Upper lobe of left lung (tissue), 6 donors: ENCODE results near the gene NADK2. TPM values are rescaled to one million over a fixed set of nuclear protein-coding genes. Genes with fewer than 3 reads are reported as not detected.

ENCODE experiments used
- ATAC-seq, 2 donors: fragments of 200-7000 bp; cut with Tn5 transposase; one replicate each; pipeline ENCODE4 v1.9.1; 2022; ENCODE audit warnings: mild to moderate bottlenecking in 2 of 2, moderate library complexity in 2 of 2; ENCODE audit not compliant: low FRiP score in 2 of 2
- DNase-seq, 2 donors: peaks; one replicate each; pipeline ENCODE4 v3.0.0-alpha.2; 2019 to 2020
- H3K27ac ChIP-seq, 4 donors: fragments of 200-600 bp; sonication (generic); one replicate each; pipeline ENCODE4 v1.5.1; 2016 to 2019
- H3K27me3 ChIP-seq, 4 donors: fragments of 200-600 bp; sonication (generic); one replicate each; pipeline ENCODE4 v1.5.1; 2017 to 2019
- H3K36me3 ChIP-seq, 4 donors: fragments of 200-600 bp; sonication (generic); one replicate each; pipeline ENCODE4 v1.5.1; 2016 to 2019
- H3K4me1 ChIP-seq, 4 donors: fragments of 200-600 bp; sonication (generic); one replicate each; pipeline ENCODE4 v1.5.1; 2018 to 2019
- H3K4me3 ChIP-seq, 4 donors: fragments of 200-600 bp; sonication (generic); one replicate each; pipeline ENCODE4 v1.5.1; 2017 to 2019; ENCODE audit warnings: mild to moderate bottlenecking in 2 of 4, moderate library complexity in 1 of 4
- H3K9me3 ChIP-seq, 4 donors: fragments of 200-600 bp; sonication (generic); one replicate each; pipeline ENCODE4 v1.5.1; 2018 to 2019
- CTCF ChIP-seq, 6 experiments: fragments of 450-650 bp in 4 of 6; fragments of 200-600 bp in 2 of 6; sonication (generic) in 2 of 6; IDR thresholded peaks; one replicate each; pipeline ENCODE4 v1.5.1; 2016 to 2019; ENCODE audit warnings: antibody characterized with exemption in 6 of 6
- EP300 ChIP-seq, 4 donors: sonication (generic); formaldehyde crosslinking; IDR thresholded peaks; one replicate each; pipeline ENCODE4 v1.5.1; 2017; ENCODE audit warnings: antibody characterized with exemption in 4 of 4, control low read depth in 2 of 4
- POLR2A ChIP-seq, 4 donors: fragments of 450-650 bp; IDR thresholded peaks; one replicate each; pipeline ENCODE4 v1.5.1; 2016 to 2017; ENCODE audit warnings: antibody characterized with exemption in 4 of 4, mild to moderate bottlenecking in 2 of 4
- POLR2AphosphoS5 ChIP-seq, 2 donors: sonication (generic); formaldehyde crosslinking; IDR thresholded peaks; one replicate each; pipeline ENCODE4 v1.5.1; 2017; ENCODE audit warnings: antibody characterized with exemption in 2 of 2
- WGBS, 2 donors: methylation state at CpG; one replicate each; pipeline ENCODE4 v1.1.5; 2017 to 2018; 5-methylcytosine and 5-hydroxymethylcytosine counted together
- total RNA-seq, 6 donors: library from RNA; depleted of rRNA in 4 of 6; stranded (reverse); fragments of >200 nt in 4 of 6; gene quantifications; one replicate each; pipeline versions ENCODE4 v1.1.0 to v1.2.1, GENCODE V29; 2016 to 2021
- donor health status: DM: no; HTN: no; CAD: no; lungs with moderate emphysema.
- donor health status: DM: no; HTN: yes; CAD: no; lungs with severe emphysema.

The NADK2 gene
- total RNA-seq, 6 donors from 2014 or later = 12.6 to 39.6 (median 19.9) TPM

- ATAC-seq = no peak
Observed at GRCh38 chr5:36261186-36261585, 19.5 kb upstream of the NADK2 start.

GRCh38 chr5:36253575-36253974, 11.8 kb upstream of the NADK2 start:
- ATAC-seq (no peak), DNase-seq (no peak)
- Histone ChIP-seq H3K27me3 (no peaks in the 10 kb centered on the region), H3K4me1 (no peaks in the 10 kb centered on the region), H3K4me3 (no peak overlapping the region), H3K9me3 (no peaks in the 10 kb centered on the region), H3K27ac (no peak overlapping the region), H3K36me3 (no peaks in the 10 kb centered on the region)
- WGBS, 2 donors = 69 to 74% methylated on average over 4 of the region's 4 CpGs
- TF ChIP-seq EP300 (IDR thresholded peaks at IDR 0.05) (no peak), POLR2AphosphoS5 (IDR thresholded peaks at IDR 0.05) (no peak), CTCF (IDR thresholded peaks at IDR 0.05) (no peak), POLR2A (IDR thresholded peaks at IDR 0.05) (no peak)

More at GRCh38 chr5:36261186-36261585, 19.5 kb upstream of the NADK2 start:
- Histone ChIP-seq H3K36me3 (no peaks in the 10 kb centered on the region), H3K27ac (no peak overlapping the region), H3K4me3 (no peak overlapping the region), H3K9me3 (no peaks in the 10 kb centered on the region), H3K27me3 (no peaks in the 10 kb centered on the region), H3K4me1 (no peaks in the 10 kb centered on the region)
- WGBS, 2 donors = 87 to 91% methylated on average over 6 of the region's 6 CpGs
- TF ChIP-seq POLR2AphosphoS5 (IDR thresholded peaks at IDR 0.05) (no peak), EP300 (IDR thresholded peaks at IDR 0.05) (no peak), CTCF (IDR thresholded peaks at IDR 0.05) (no peak), POLR2A (IDR thresholded peaks at IDR 0.05) (no peak)
- DNase-seq = no peak

- TF ChIP-seq POLR2A (IDR thresholded peaks at IDR 0.05) (no peak), EP300 (IDR thresholded peaks at IDR 0.05) (no peak), POLR2AphosphoS5 (IDR thresholded peaks at IDR 0.05) (no peak), CTCF (IDR thresholded peaks at IDR 0.05) (no peak)
- Histone ChIP-seq H3K4me3 (no peak overlapping the region), H3K27me3 (no peaks in the 10 kb centered on the region), H3K9me3 (no peaks in the 10 kb centered on the region), H3K36me3 (no peaks in the 10 kb centered on the region), H3K4me1 (no peaks in the 10 kb centered on the region), H3K27ac (no peak overlapping the region)
- WGBS, 2 donors = 63 to 76% methylated on average over 3 of the region's 3 CpGs
- ATAC-seq (peak in 1 of 2 donors; percentile 73), DNase-seq (no peak)
Observed at GRCh38 chr5:36252722-36253365, 11.1 kb upstream of the NADK2 start.

GRCh38 chr5:36251218-36251617, 9.5 kb upstream of the NADK2 start:
- no peaks in the 10 kb centered on the region for H3K36me3 ChIP-seq
- ATAC-seq = no peak
- H3K4me1 ChIP-seq = no peaks in the 10 kb centered on the region
- no peaks in the 10 kb centered on the region for H3K9me3 ChIP-seq
- TF ChIP-seq POLR2A (IDR thresholded peaks at IDR 0.05) (no peak), EP300 (IDR thresholded peaks at IDR 0.05) (no peak), POLR2AphosphoS5 (IDR thresholded peaks at IDR 0.05) (no peak), CTCF (IDR thresholded peaks at IDR 0.05) (no peak)
- 83 to 89% methylated on average over 3 of the region's 3 CpGs for WGBS, 2 donors
- H3K4me3 ChIP-seq = no peak overlapping the region
- H3K27ac ChIP-seq = no peak overlapping the region
- DNase-seq = no peak
- H3K27me3 ChIP-seq = no peaks in the 10 kb centered on the region

GRCh38 chr5:36250427-36250826, 8.7 kb upstream of the NADK2 start:
- Histone ChIP-seq H3K4me1 (no peaks in the 10 kb centered on the region), H3K4me3 (no peak overlapping the region), H3K9me3 (no peaks in the 10 kb centered on the region), H3K27me3 (no peaks in the 10 kb centered on the region), H3K36me3 (no peaks in the 10 kb centered on the region), H3K27ac (no peak overlapping the region)
- WGBS, 2 donors = 86 to 91% methylated on average over 4 of the region's 4 CpGs
- DNase-seq (no peak), ATAC-seq (no peak)
- TF ChIP-seq POLR2A (IDR thresholded peaks at IDR 0.05) (no peak), EP300 (IDR thresholded peaks at IDR 0.05) (no peak)
